Sciatic nerve (tissue), 2 donors: ENCODE measurements around the gene SMAD5. TPM values are rescaled to one million over a fixed set of nuclear protein-coding genes. Genes with fewer than 3 reads are reported as not detected.
A peak's percentile ranks its signal among the peaks of the same experiment; 100 is the strongest.

Source experiments
- ATAC-seq: fragments of 200-7000 bp; cut with Tn5 transposase; one replicate; pipeline ENCODE4 v1.9.1; 2020; ENCODE audit warnings: mild to moderate bottlenecking, moderate library complexity
- DNase-seq: peaks from one replicate; pipeline ENCODE4 v3.0.0-alpha.2; 2020; ENCODE audit warnings: low spot score
- intact Hi-C: fragments of 100-400 bp; cut with DNase I; formaldehyde crosslinking; loops from one replicate; pipeline ENCODE4 v1.14.2; 2022
- total RNA-seq: library from RNA; stranded (reverse); fragmentation: NEBNext Ultra II Directional; extraction: Animal tissue kit (Norgen Biotek cat#: 25700); gene quantifications from one replicate; pipeline ENCODE4 v1.2.1, GENCODE V29; 2021
- donor health status: DM: no; HTN: no; CAD: no.
- donor health status: DM: no; HTN: no; CAD: no.

SMAD5 gene
- total RNA-seq, 1 donor from 2014 or later = 114 TPM

- DNase-seq = no peak
- no peak for ATAC-seq
- intact Hi-C loops = no loop called here
These were observed 75.0 kb downstream of the SMAD5 start for GRCh38 chr5:136207631-136208030.

DNA sequence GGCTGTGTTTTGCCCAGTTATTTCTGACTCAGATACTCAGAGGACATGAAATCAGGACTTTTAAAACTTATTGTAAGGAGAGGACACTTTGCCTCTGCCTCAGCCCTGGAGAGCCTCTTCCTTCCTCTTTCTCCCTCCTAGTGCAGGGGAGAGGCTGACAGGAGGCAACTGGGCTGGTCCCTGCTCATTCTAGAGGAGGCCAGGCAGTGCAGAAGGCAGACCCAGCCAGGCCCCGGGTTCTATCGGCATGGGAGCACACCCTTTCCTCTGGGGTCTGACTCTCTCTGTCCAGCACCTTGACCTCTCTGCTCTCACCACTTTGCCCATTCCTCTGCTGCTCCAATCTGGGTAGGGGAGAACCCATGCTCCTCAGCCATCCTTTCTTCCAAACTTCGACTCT lies 76.3 kb downstream of the SMAD5 start:
- DNase-seq (no peak), ATAC-seq (no peak)
- intact Hi-C loops = no loop called here

DNA sequence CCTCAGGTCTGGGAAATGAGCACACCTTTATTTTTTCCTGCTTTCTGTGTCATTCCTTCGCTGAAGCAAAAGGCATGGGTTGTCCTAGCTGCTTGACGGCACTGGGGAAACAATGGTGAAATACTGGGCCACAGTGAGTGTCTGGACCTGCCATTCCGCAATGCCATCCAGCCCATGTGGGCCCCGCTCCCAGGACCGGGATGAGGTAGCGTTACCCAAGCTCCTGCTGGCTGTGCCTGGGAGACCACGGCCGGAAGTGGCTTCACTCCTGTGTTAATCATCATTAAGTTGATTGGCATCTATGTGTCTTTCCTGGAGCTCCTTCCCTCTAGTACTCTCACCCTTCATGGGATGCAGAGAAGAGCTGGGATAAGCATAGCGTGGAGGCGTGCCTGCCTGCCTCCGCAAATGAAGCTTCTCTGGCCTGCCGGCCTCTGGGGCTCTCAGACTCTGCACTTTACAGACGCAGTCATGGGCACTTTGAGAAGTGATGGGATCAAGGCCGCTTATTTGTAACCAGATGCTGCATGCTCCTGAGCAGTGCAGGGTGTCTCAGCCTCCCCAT lies 76.8 kb downstream of the SMAD5 start:
- intact Hi-C loops = no loop called here
- ATAC-seq (no peak), DNase-seq (no peak)

DNA sequence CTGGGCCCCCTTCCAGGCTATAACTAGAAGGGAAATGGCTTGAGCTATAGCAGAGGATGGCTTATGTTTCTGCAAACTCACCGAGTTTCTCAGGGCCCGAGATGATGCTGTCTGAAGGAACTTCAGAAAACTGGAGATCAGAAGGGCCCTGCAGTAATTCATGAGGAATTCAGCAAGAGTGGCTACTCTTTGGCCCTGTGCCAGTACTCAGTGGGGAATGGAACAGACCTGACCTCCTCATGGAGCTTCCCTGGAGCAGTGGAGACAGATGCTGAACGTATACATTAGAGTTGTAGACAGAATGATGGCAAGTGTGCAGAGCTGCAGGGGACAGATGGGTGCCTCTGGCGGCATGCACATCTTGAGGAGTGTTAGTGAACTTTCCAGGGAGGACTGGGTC lies 77.6 kb downstream of the SMAD5 start:
- intact Hi-C loops = no loop called here
- ATAC-seq = no peak
- DNase-seq = no peak

- intact Hi-C loops = no loop called here
- ATAC-seq (no peak), DNase-seq (no peak)
These were observed 78.8 kb downstream of the SMAD5 start for GRCh38 chr5:136211282-136212040.

- peak; percentile 41 for ATAC-seq
These were observed 79.6 kb downstream of the SMAD5 start for GRCh38 chr5:136212252-136212721.

GRCh38 chr5:136213919-136214493 lies 81.4 kb downstream of the SMAD5 start:
- DNase-seq (no peak), ATAC-seq (peak; percentile 63)
- intact Hi-C loops = no loop called here

More at GRCh38 chr5:136212252-136212721, 79.6 kb downstream of the SMAD5 start:
- DNase-seq = peak; percentile 79
- intact Hi-C loops = no loop called here

- ATAC-seq (no peak), DNase-seq (no peak)
- intact Hi-C loops = no loop called here
These were observed 83.2 kb downstream of the SMAD5 start for GRCh38 chr5:136215812-136216211.

DNA sequence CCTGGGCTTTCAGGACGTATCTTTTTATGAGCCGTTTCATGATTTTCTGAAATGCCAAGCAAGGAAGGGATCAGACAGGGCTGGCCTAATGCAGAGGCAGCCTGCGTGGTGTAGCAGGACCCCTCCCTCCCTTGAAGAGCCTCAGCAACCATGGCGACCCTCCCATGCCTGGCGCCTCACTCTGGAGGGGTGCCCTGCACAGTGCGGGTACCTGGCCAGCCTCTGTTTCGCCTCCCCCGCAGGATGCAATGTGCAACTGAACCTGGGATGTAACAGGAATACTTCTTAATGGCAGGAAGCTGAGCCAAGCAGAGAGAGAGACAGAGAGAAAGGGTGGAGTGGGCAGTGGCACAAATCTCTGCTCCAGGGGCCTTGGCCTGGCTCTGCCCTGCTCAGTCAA lies 83.6 kb downstream of the SMAD5 start:
- DNase-seq (no peak), ATAC-seq (no peak)
- intact Hi-C loops = no loop called here

DNA sequence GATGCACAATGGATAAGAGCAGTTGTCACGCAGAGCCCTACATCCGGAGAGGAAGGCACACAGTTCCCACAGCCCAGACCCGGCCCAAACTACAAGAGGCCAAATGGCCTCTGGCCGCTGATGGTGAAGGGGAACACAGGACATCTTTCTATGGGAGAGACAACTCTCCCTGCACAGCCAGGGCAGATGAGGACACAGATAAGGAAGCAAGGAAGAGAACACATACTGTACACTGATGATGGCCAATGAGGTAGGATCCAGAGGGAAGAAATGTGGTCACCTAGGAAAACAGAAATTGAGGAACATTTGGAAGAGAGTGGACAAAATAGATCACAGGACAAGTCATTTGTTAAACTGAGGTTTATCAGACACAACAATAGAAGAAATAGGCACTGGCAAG lies 88.7 kb downstream of the SMAD5 start:
- intact Hi-C loops = no loop called here
- ATAC-seq = no peak
- no peak for DNase-seq

GRCh38 chr5:136222580-136223235 lies 90.1 kb downstream of the SMAD5 start:
- DNase-seq (no peak), ATAC-seq (no peak)
- intact Hi-C loops = no loop called here

DNA sequence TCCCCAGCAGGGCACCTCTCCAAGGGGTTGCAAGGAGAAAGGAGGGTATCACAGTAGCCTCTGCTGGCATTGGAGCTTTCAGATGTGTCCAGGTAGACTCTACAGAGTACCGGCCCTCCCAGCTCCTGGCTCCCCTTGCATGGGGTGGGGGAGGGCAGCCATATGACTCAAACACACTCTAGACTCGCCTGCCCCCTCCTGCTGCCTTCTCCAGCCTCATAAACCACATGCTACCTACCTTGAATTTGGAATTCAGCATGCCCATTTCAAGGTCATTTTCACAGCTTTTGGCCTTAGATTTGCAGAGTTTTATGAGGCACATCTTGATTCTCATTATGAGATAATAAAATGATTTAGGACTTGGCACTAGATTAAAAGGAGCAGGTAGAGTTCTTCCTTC lies 93.2 kb downstream of the SMAD5 start:
- intact Hi-C loops = no loop called here
- no peak for DNase-seq
- ATAC-seq = no peak

GRCh38 chr5:136226401-136226800 lies 93.8 kb downstream of the SMAD5 start:
- DNase-seq = no peak
- no peak for ATAC-seq
- intact Hi-C loops = no loop called here

DNA sequence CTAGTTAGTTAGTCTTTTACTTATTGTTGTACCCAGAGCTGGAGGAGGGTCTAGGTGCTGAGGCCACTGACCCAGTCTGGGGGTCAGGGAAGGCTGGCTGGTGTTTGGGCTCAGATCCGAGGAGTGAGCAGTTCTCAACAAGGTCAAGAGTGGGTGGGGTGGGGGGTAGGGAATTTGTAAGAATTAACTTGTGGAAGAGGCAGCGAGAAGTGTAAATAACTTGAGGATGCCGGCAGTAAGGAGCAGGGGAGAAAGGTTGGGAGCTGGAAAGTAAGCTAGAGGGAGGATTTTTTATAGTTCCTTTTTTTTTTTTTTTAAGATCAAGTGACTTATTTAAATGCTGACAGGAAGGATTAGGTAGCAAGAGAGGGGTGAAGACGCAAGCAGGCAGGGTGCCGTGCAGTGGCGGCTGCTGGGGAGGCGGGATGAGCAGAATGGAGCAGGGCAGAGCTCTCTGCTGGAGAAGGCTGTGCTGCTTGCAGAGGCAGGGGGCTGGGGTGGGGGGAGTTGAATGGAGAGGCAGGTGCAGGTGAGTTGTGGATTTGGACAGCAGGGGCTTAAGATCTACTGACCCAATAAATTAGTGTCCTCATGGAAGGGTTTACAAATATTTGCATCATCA lies 95.6 kb downstream of the SMAD5 start:
- intact Hi-C loops = no loop called here
- ATAC-seq (no peak), DNase-seq (no peak)

- intact Hi-C loops = no loop called here
- DNase-seq (no peak), ATAC-seq (no peak)
These were observed 97.5 kb downstream of the SMAD5 start for GRCh38 chr5:136230176-136230575.

DNA sequence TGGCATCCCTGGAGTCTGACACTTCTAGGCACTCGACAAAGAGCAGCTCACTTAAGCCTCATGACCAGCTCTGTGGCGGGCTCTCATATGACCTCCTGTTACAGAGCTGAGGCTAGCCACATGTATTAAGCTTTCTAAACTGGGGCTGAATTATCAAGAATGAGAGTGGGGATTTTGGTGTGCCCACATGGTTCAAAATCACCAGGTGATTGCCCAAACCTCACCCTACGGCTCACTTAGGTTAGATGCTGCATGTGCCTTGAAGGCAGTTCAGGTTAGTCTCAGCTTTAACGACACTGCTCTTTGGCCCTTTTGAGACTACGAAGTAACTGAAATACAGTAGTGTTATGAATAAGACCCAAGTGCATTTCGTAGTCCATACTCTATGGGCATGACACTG lies 99.7 kb downstream of the SMAD5 start:
- intact Hi-C loops = no loop called here

More for the DNA sequence above, 99.7 kb downstream of the SMAD5 start:
- DNase-seq (no peak), ATAC-seq (no peak)
